A549 (cell line): ENCODE data around the gene RNASE2.
"Not testable (repeated sequence)": the region's sequence is repeated elsewhere in the genome, so short reads cannot be mapped to it uniquely, and the experiment has no call there.

Source experiments
- CEBPB ChIP-seq, 2 experiments: fragments of >200 bp in 1 of 2; sonication (Bioruptor Twin) in 1 of 2; formaldehyde crosslinking in 1 of 2; IDR thresholded peaks; 2 replicates each; pipeline ENCODE4 v1.6.1; 2012 to 2016
- CTCF ChIP-seq: fragments of >200 bp; sonication (Bioruptor Twin); formaldehyde crosslinking; IDR thresholded peaks from 3 replicates; pipeline ENCODE4 v1.5.1; 2016
- ELK1 ChIP-seq: fragments of 150-350 bp; IDR thresholded peaks from 2 replicates; pipeline ENCODE4 v1.6.1; 2014; ENCODE audit warnings: low read depth, mild to moderate bottlenecking, low read length
- EP300 ChIP-seq, 2 experiments: fragments of >200 bp; sonication (Bioruptor Twin); formaldehyde crosslinking; IDR thresholded peaks; 2 replicates in 1 of 2; 3 replicates in 1 of 2; pipeline ENCODE4 v1.6.1; 2016 to 2017
- ESRRA ChIP-seq: fragments of 150-350 bp; IDR thresholded peaks from 2 replicates; pipeline ENCODE4 v1.6.1; 2014; ENCODE audit warnings: mild to moderate bottlenecking, low read length, borderline replicate concordance
- FOXS1 ChIP-seq: fragments of 250-450 bp; sonication (Bioruptor Pico); IDR thresholded peaks from 2 replicates; pipeline ENCODE4 v1.5.0; 2020; ENCODE audit warnings: mild to moderate bottlenecking, moderate library complexity
- JUNB ChIP-seq: fragments of >200 bp; sonication (Bioruptor Twin); formaldehyde crosslinking; IDR thresholded peaks from 2 replicates; pipeline ENCODE4 v1.6.1; 2016
- NFE2L2 ChIP-seq: fragments of 150-350 bp; conservative IDR thresholded peaks from 2 replicates; pipeline ENCODE4 v1.6.1; 2014; ENCODE audit warnings: low read length
- PBX3 ChIP-seq: IDR thresholded peaks from 2 replicates; pipeline ENCODE4 v1.6.1; 2012
- POLR2A ChIP-seq: IDR thresholded peaks from 2 replicates; pipeline ENCODE4 v1.6.1; 2012; ENCODE audit warnings: mild to moderate bottlenecking, low read length
- RAD21 ChIP-seq, 2 experiments: fragments of >200 bp in 1 of 2; sonication (Bioruptor Twin) in 1 of 2; formaldehyde crosslinking in 1 of 2; IDR thresholded peaks in 1 of 2; conservative IDR thresholded peaks in 1 of 2; 2 replicates in 1 of 2; 3 replicates in 1 of 2; pipeline ENCODE4 v1.6.1; 2012 to 2018; ENCODE audit warnings: inconsistent platforms in 1 of 2
- REST ChIP-seq: fragments of 200-600 bp; sonication (generic); IDR thresholded peaks from 2 replicates; pipeline ENCODE4 v1.6.1; 2016; ENCODE audit warnings: antibody characterized with exemption, mild to moderate bottlenecking, moderate library complexity
- RFX5 ChIP-seq: fragments of 450-650 bp; IDR thresholded peaks from 2 replicates; pipeline ENCODE4 v1.7.1; 2014; ENCODE audit warnings: antibody characterized with exemption, mild to moderate bottlenecking, moderate library complexity
- USF2 ChIP-seq: fragments of 450-650 bp; IDR thresholded peaks from 2 replicates; pipeline ENCODE4 v1.6.1; 2014; ENCODE audit warnings: antibody characterized with exemption

GRCh38 chr14:20919038-20919756 is 36.1 kb upstream of the RNASE2 start:
- not testable (repeated sequence) for TF ChIP-seq CTCF; NFE2L2; REST; POLR2A; ESRRA; RAD21 (conservative IDR thresholded peaks at IDR 0.05 in 1 of 2, IDR thresholded peaks at IDR 0.05 in 1 of 2); ELK1; JUNB; EP300 (IDR thresholded peaks at IDR 0.05); FOXS1 (CRISPR knock-in tag); USF2; RFX5; PBX3
- peak; percentile 22 to 29; a peak in 2 of 4 replicates for TF ChIP-seq CEBPB (IDR thresholded peaks at IDR 0.05)
